Measurements from ENCODE around the gene ATP6V0E2. TPM values are rescaled to one million over a fixed set of nuclear protein-coding genes. Genes with fewer than 3 reads are reported as not detected.

Gene ATP6V0E2
- 18.1 and 22.6 TPM in 2 replicates for total RNA-seq

DNA sequence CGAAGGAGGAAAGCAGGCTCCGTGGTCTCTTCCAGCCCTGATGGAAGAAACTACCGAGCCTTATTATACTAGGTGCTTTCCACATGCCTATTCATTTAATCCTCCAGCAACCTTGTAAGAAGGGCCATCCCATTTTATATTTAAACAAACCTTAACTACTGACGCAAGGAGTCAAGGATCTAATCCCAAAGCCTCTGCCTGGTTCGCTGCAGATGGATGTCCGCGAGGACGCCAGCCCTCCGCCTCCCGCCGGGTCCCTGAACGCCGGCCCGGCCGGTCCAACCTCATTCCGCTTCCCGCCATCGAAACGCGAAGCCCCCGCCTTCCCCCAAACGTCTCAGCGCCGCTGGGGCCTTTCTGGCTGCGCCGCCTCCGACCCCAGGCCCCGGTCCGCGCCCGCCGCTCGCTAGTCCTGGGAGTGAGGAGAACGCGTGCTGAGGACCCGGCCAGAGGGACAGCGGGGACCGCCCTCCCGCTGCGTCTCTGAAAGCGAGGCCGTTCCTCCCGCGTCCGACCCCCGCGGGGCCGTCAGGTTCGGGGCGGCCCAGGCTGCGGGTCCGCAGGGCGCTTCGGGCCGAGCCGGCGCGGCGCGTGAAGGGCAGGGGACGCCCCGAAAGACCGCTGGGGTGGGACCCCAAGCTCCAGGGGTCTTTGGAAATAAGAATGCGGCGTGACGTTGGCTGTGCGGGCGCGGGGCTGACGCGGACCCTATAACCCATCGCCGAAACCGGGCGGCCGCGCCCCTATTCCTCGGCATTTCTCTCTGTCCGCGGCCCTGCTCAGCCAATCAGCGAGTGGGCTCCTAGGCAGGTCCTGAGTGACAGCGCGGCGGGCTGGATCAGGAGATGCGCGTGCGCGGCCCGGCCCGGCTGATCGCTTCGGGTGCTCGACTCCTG, at the start of gene ATP6V0E2:
Gene ATP6V0E2 (plus strand): TSS at position 896 of the 896 bp plus-strand sequence. CDS start 97 bp downstream, outside the sequence.

DNA sequence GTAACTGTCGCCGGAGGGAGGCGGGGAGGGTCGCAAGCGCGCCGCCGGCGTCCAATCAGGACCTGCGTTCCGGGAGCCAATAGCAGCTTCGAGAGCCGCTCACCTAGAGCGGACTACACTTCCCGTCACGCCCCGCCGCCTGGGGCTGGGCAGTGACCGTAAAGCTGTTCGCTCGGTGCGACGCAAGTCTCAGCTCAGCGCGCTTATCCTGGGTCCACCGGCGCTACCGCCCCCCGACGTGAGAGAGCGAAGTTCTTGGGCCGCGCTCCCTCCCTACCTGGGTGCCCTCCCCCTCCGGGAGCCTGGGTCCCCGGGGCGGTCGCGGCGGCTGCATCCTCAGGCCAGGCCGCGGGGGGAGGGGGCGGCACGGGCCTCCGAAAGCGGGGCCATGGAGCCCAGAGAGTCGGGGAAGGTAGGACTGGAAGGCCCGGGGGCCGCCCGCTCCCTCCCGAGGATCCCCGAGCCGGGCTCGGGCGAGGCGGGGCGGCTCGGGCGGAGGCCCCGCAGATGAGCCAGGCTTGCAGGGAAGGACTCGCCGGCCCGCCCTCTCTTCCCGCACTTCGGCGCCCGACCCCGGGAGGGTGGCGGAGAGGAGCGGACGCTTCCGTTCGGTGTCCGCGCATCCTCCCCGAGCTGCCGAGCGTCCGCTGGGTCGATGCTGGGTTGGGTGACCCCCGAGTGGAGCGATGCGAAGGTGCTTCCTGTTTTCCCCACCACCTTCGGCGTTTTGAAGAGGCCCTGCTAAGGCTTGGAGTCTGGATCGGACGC, 35.4 kb upstream of the ATP6V0E2 start, which contains the start of gene ZNF862:
Gene ZNF862 (plus strand): TSS at position 152 of the 768 bp plus-strand sequence. CDS start 237 bp downstream, at position 389.

Other genes with a start within 250 kb of the ATP6V0E2 start
- gene ZNF467, start 100.4 kb upstream of the ATP6V0E2 start, total RNA-seq: 0.85 and 1.6 TPM in 2 replicates
- 13.7 and 21.3 TPM in 2 replicates for gene ZNF862, start 35.6 kb upstream of the ATP6V0E2 start, total RNA-seq

Data from smooth muscle cell of the pulmonary artery (primary cell).